ENCODE measurements around the gene NOX5. TPM values are rescaled to one million over a fixed set of nuclear protein-coding genes. Genes with fewer than 3 reads are reported as not detected.
A peak's percentile ranks its signal among the peaks of the same experiment; 100 is the strongest.

The NOX5 gene
- total and polyA plus RNA-seq, 2 of the 4 experiments (the other 2 are of a cell fraction) = 0.07 TPM; not detected in 1

- no peak overlapping the region for H3K56ac ChIP-seq (ENCODE audit: extremely low read depth, insufficient read depth, low read length)
- no peaks in the 10 kb centered on the region for H3K9me3 ChIP-seq (ENCODE audit: control insufficient read depth, insufficient read depth, low read length)
- H3K79me1 ChIP-seq (ENCODE audit: low read depth in 1 of 2, low read length in 2 of 2) = no peaks in the 10 kb centered on the region
- H4K20me1 ChIP-seq (ENCODE audit: insufficient read depth, low read length) = no peaks in the 10 kb centered on the region
- ATAC-seq (ENCODE audit: low read depth) = peak; percentile 75
- H3K4me3 ChIP-seq (ENCODE audit: insufficient read depth, low read depth, low read length) = no peak overlapping the region
- CTCF ChIA-PET = interaction anchor here (0.5 to 0.6 kb wide), 2 partner anchors 62 to 254 kb away, joined by 4 read pairs; no protein-coding TSS in a partner anchor
- dilution Hi-C loops (cut with HindIII; ENCODE audit: low sequenced_read_pairs, unreplicated experiment) = no loop called here
- no peak overlapping the region for H2AK9ac ChIP-seq (replicated peaks; ENCODE audit: low read depth, low read length, poor library complexity)
- peak overlapping the region; percentile 13; the same call in 1 of the 2 replicates for H3K4me2 ChIP-seq (ENCODE audit: low read depth, low read length)
- no peak overlapping the region for H3K18ac ChIP-seq (ENCODE audit: low read depth, low read length)
- H3K23ac ChIP-seq (ENCODE audit: low read depth, low read length) = peak overlapping the region; percentile 22; the same call in 1 of the 2 replicates
- H3K27me3 ChIP-seq (ENCODE audit: control insufficient read depth, insufficient read depth, low read length) = peaks cover 21% of the 10 kb centered on the region
- H4K8ac ChIP-seq (ENCODE audit: low read depth in 2 of 2, low read length in 2 of 2) = peak overlapping the region in 1 of 2 experiments; percentile 3; a peak in 1 of 4 replicates
- POLR2A ChIA-PET (ENCODE audit: unreplicated experiment) = no interaction called here
- 13% methylated on average over 1 of the region's 3 CpGs; no CpG with 5 or more reads in 1 of the 2 experiments for WGBS, 2 experiments (ENCODE audit: extremely low coverage in 2 of 2, insufficient read length in 1 of 2)
- no peak overlapping the region for H4K91ac ChIP-seq (ENCODE audit: insufficient read depth, low read depth, low read length)
- TF ChIP-seq CEBPB (IDR thresholded peaks at IDR 0.05; ENCODE audit: low read depth, low read length) = peak; percentile 91
- TF ChIP-seq CHD1 (IDR thresholded peaks at IDR 0.05; ENCODE audit: low read depth, low read length) = no peak
- H3K4ac ChIP-seq (ENCODE audit: low read depth, low read length) = no peak overlapping the region
- H2AK5ac ChIP-seq (ENCODE audit: low read depth, low read length) = no peak overlapping the region
- peaks cover 9% of the 10 kb centered on the region for H3K4me1 ChIP-seq (ENCODE audit: control insufficient read depth, insufficient read depth, low read length)
- no peak overlapping the region for H2BK120ac ChIP-seq (ENCODE audit: low read depth, low read length)
- in situ Hi-C loops (cut with MboI; ENCODE audit: low sequenced_read_pairs) = no loop called here
- H3K9me1 ChIP-seq (ENCODE audit: insufficient read depth, low read length) = peaks cover 6% of the 10 kb centered on the region; the same call in 1 of the 2 replicates
- peak overlapping the region; percentile 16; the same call in 1 of the 3 replicates for H2BK15ac ChIP-seq (ENCODE audit: low read depth, low read length)
- intact Hi-C loops (cut with micrococcal nuclease) = loop anchor here (5.0 kb wide), 1 partner anchor 45 kb away; no protein-coding TSS in a partner anchor
- peak; percentile 83 for DNase-seq
- H3K36me3 ChIP-seq (ENCODE audit: control insufficient read depth, insufficient read depth, low read length) = no peaks in the 10 kb centered on the region
- H2BK20ac ChIP-seq (ENCODE audit: low read depth, low read length) = no peak overlapping the region
- BruUV-seq (replicated peaks) = no TSS peak
- no peak overlapping the region for H4K5ac ChIP-seq (ENCODE audit: low read depth, low read length)
- peak overlapping the region; percentile 28; the same call in 1 of the 2 replicates for H3K27ac ChIP-seq (ENCODE audit: insufficient read depth, low read length)
- H3K14ac ChIP-seq (replicated peaks; ENCODE audit: low read depth, low read length) = 0 out of 2 replicates have a peak overlapping the region, but pooled peaks have one; percentile 26
- no peak overlapping the region for H3K9ac ChIP-seq (ENCODE audit: low read depth, low read length)
- H2BK5ac ChIP-seq (ENCODE audit: low read depth, low read length, poor library complexity, severe bottlenecking) = no peak overlapping the region
- H2AFZ ChIP-seq (replicated peaks; ENCODE audit: low read length, poor library complexity) = no peak overlapping the region
These were observed 67.6 kb downstream of the NOX5 start for GRCh38 chr15:69082021-69082502.
